ENCODE results near the gene SLC23A2.
"Not testable (repeated sequence)": the region's sequence is repeated elsewhere in the genome, so short reads cannot be mapped to it uniquely, and the experiment has no call there.

SLC23A2 gene

DNA sequence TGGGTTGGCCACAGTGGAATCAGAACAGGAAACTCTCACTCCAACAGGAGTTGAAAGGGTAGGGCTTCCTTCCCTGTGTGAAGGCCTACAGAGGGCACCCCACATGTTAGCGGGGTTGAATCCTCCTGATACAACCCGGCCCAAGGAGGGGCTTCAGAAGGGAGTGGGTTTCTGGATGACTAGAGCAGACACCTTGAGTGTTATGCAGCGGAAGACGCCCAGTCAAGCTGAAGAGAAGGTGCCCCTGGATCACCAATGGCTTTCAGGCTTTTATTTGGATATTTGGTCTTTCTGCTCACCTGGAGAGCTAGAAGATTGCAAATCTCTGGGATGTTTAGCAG, 146.8 kb downstream of the SLC23A2 start:
- Histone ChIP-seq H3K4me1 (ENCODE audit: control insufficient read depth in 1 of 2, insufficient read depth in 2 of 2, low read length in 2 of 2) (no peaks in the 10 kb centered on the region), H3K27ac (ENCODE audit: low read depth, low read length) (no peak overlapping the region), H3K27me3 (ENCODE audit: control insufficient read depth in 1 of 2, insufficient read depth in 2 of 2, low read length in 2 of 2) (no peaks in the 10 kb centered on the region), H3K9ac (ENCODE audit: low read depth in 1 of 2, low read length in 2 of 2) (no peak overlapping the region), H3K36me3 (ENCODE audit: control insufficient read depth in 1 of 2, insufficient read depth in 2 of 2, low read length in 2 of 2) (peaks cover 24 to 44% of the 10 kb centered on the region in 2 donors), H3K4me3 (ENCODE audit: low read depth in 1 of 2, low read length in 2 of 2) (no peak overlapping the region), H3K9me3 (ENCODE audit: control insufficient read depth in 1 of 2, low read length in 2 of 2) (no peaks in the 10 kb centered on the region)

DNA sequence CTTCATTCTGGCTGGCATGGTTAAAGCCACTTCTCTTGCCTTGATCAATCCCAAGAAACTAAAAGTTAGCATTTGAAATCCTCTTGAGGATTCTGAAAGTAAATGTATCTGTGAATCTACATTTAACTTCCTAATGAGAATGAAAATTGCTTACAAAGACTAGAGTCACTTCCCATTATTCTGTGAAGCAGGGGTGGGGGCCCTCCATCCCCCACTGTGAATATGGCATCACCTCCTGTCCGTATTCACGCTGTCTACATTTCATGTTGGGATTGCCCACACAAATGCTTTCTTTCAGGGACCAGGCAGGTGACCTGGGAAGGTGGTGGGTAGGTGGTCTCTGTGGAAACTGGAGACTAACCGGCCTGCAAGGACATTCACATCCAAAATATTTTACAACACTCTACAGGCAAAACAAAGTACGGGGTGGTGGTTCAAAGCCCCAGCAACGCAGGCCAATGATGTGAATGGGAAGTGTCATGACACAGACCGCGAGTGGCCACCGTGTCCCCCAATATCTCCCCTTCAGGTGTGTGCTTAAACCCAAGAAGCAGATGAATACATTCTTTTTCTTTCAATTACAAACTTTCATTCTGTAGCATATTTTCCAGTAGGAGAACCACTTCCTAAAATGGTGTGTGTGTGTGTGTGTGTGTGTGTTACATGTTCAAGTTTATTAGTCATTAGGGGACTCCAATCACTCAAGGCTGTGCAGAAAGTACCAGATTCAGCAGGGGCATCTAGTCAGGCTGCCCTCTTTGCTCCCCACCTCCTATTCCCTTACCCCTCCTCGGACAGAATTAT, 147.4 kb downstream of the SLC23A2 start:
- H3K9me3 ChIP-seq (ENCODE audit: control insufficient read depth in 1 of 2, low read length in 2 of 2): no peaks in the 10 kb centered on the region
- H3K36me3 ChIP-seq (ENCODE audit: control insufficient read depth in 1 of 2, insufficient read depth in 2 of 2, low read length in 2 of 2): peaks cover 20 to 38% of the 10 kb centered on the region in 2 donors
- H3K4me1 ChIP-seq (ENCODE audit: control insufficient read depth in 1 of 2, insufficient read depth in 2 of 2, low read length in 2 of 2): no peaks in the 10 kb centered on the region
- H3K9ac ChIP-seq (ENCODE audit: low read depth in 1 of 2, low read length in 2 of 2): no peak overlapping the region
- H3K27me3 ChIP-seq (ENCODE audit: control insufficient read depth in 1 of 2, insufficient read depth in 2 of 2, low read length in 2 of 2): no peaks in the 10 kb centered on the region
- H3K4me3 ChIP-seq (ENCODE audit: low read depth in 1 of 2, low read length in 2 of 2): no peak overlapping the region
- no peak overlapping the region for H3K27ac ChIP-seq (ENCODE audit: low read depth, low read length)

DNA sequence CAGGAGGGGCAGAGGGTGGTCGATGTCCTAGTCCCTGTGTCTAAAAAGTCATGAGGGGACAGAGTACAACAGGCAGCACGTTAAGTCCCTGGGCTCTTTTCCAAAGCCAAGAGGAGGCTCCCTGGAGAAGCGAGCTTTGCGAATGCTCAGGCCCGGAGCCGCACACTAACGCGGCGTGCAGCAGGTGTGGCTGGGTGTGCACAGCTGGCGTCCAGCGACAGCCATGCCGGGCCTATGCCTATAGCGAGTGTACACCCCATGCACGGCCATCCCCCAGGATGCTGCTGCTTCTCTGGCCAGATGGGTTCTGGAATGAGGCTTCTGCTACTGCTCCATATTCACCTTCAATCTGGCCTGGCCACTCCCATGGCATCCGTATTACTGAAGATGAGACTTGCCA, 148.3 kb downstream of the SLC23A2 start:
- H3K27me3 ChIP-seq (ENCODE audit: control insufficient read depth in 1 of 2, insufficient read depth in 2 of 2, low read length in 2 of 2): no peaks in the 10 kb centered on the region
- no peak overlapping the region for H3K4me3 ChIP-seq (ENCODE audit: low read depth in 1 of 2, low read length in 2 of 2)
- no peak overlapping the region for H3K9ac ChIP-seq (ENCODE audit: low read depth in 1 of 2, low read length in 2 of 2)
- H3K4me1 ChIP-seq (ENCODE audit: control insufficient read depth in 1 of 2, insufficient read depth in 2 of 2, low read length in 2 of 2): no peaks in the 10 kb centered on the region
- no peaks in the 10 kb centered on the region for H3K9me3 ChIP-seq (ENCODE audit: control insufficient read depth in 1 of 2, low read length in 2 of 2)
- H3K27ac ChIP-seq (ENCODE audit: low read depth, low read length): no peak overlapping the region
- H3K36me3 ChIP-seq (ENCODE audit: control insufficient read depth in 1 of 2, insufficient read depth in 2 of 2, low read length in 2 of 2): peaks cover 10 to 28% of the 10 kb centered on the region in 2 donors

DNA sequence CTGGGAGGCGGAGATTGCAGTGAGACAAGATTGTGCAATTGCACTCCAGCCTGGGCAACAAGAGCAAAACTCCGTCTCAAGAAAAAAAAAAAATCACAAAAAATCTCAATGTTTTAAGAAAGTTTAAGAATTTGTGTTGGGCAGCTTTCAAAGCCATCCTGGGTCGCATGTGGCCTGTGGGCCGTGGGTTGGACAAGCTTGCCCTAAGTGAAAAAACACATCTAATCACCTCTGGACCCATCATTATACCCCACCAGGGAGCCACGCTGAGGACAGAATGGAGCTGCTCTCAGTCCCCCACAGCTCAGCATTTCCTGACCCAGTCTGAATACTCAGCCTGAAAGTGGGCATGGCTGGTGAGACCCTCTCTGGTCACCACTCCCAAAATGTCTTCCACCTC, 150.3 kb downstream of the SLC23A2 start:
- H3K9me3 ChIP-seq (ENCODE audit: control insufficient read depth in 1 of 2, low read length in 2 of 2): no peaks in the 10 kb centered on the region
- H3K4me1 ChIP-seq (ENCODE audit: control insufficient read depth in 1 of 2, insufficient read depth in 2 of 2, low read length in 2 of 2): no peaks in the 10 kb centered on the region
- H3K27ac ChIP-seq (ENCODE audit: low read depth, low read length): no peak overlapping the region
- H3K9ac ChIP-seq (ENCODE audit: low read depth in 1 of 2, low read length in 2 of 2): no peak overlapping the region
- H3K27me3 ChIP-seq (ENCODE audit: control insufficient read depth in 1 of 2, insufficient read depth in 2 of 2, low read length in 2 of 2): no peaks in the 10 kb centered on the region
- H3K36me3 ChIP-seq (ENCODE audit: control insufficient read depth in 1 of 2, insufficient read depth in 2 of 2, low read length in 2 of 2): peaks cover 0 to 13% of the 10 kb centered on the region in 2 donors
- no peak overlapping the region for H3K4me3 ChIP-seq (ENCODE audit: low read depth in 1 of 2, low read length in 2 of 2)

DNA sequence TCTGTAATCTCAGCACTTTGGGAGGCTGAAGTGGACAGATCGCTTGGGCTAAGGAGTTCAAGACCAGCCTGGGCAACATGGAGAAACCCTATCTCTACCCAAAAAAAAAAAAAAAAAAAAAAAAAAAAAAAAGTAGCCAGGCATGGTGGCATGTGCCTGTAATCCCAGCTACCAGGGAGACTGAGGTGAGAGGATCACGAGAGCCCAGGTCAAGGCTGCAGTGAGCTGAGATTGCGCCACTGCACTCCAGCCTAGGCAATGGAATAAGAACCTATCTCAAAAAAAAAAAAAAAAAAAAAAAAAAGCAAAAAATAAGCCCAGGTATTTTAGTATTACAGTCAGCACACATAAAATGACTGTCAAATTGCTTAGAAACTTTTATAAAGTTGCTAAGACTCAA, 152.5 kb downstream of the SLC23A2 start:
- H3K9me3 ChIP-seq (ENCODE audit: control insufficient read depth in 1 of 2, low read length in 2 of 2); H3K27ac ChIP-seq (ENCODE audit: low read depth, low read length); H3K4me1 ChIP-seq (ENCODE audit: control insufficient read depth in 1 of 2, insufficient read depth in 2 of 2, low read length in 2 of 2); H3K36me3 ChIP-seq (ENCODE audit: control insufficient read depth in 1 of 2, insufficient read depth in 2 of 2, low read length in 2 of 2); H3K4me3 ChIP-seq (ENCODE audit: low read depth in 1 of 2, low read length in 2 of 2); H3K9ac ChIP-seq (ENCODE audit: low read depth in 1 of 2, low read length in 2 of 2); H3K27me3 ChIP-seq (ENCODE audit: control insufficient read depth in 1 of 2, insufficient read depth in 2 of 2, low read length in 2 of 2): not testable (repeated sequence)

DNA sequence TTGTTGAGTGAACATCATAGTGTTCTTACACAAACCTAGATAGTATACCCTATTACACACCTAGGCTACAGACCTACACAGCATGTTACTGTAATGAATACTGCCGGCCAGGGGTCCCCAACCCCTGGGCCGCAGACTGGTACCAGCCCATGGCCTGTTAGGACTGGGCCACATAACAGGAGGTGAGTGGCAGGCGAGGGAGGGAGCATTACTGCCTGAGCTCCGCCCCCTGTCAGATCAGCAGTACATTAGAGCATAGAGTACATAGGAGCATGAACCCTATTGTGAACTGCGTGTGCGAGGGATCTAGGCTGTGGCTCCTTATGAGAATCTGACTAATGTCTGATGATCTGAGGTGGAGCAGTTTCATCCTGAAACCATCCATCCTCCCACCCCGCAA, 153.3 kb downstream of the SLC23A2 start:
- no peaks in the 10 kb centered on the region for H3K4me1 ChIP-seq (ENCODE audit: control insufficient read depth in 1 of 2, insufficient read depth in 2 of 2, low read length in 2 of 2)
- no peaks in the 10 kb centered on the region for H3K27me3 ChIP-seq (ENCODE audit: control insufficient read depth in 1 of 2, insufficient read depth in 2 of 2, low read length in 2 of 2)
- H3K9me3 ChIP-seq (ENCODE audit: control insufficient read depth in 1 of 2, low read length in 2 of 2): no peaks in the 10 kb centered on the region
- peaks cover 0 to 5% of the 10 kb centered on the region in 2 donors for H3K36me3 ChIP-seq (ENCODE audit: control insufficient read depth in 1 of 2, insufficient read depth in 2 of 2, low read length in 2 of 2)
- no peak overlapping the region for H3K27ac ChIP-seq (ENCODE audit: low read depth, low read length)
- H3K4me3 ChIP-seq (ENCODE audit: low read depth in 1 of 2, low read length in 2 of 2): no peak overlapping the region
- H3K9ac ChIP-seq (ENCODE audit: low read depth in 1 of 2, low read length in 2 of 2): no peak overlapping the region

DNA sequence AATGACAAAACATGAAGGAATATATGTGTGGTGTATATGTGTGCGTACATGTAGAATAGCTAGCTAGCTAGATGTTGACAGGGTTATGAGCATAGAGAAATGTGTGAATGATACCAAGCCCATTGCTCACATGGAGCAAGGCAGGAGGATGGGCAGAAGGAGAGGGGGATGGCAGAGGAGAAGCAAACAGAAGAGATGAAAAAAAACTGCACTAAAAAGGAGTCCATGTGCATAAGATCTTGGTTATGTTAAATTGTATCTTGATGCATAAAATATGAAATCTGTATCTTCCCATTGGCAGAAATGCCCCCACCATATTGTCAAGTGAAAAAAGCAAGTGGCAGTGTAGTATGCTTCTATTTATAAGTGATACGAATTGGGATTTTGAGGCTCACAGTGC, 154.5 kb downstream of the SLC23A2 start:
- Histone ChIP-seq H3K27ac (ENCODE audit: low read depth, low read length) (no peak overlapping the region), H3K9me3 (ENCODE audit: control insufficient read depth in 1 of 2, low read length in 2 of 2) (no peaks in the 10 kb centered on the region), H3K36me3 (ENCODE audit: control insufficient read depth in 1 of 2, insufficient read depth in 2 of 2, low read length in 2 of 2) (no peaks in the 10 kb centered on the region), H3K4me3 (ENCODE audit: low read depth in 1 of 2, low read length in 2 of 2) (no peak overlapping the region), H3K9ac (ENCODE audit: low read depth in 1 of 2, low read length in 2 of 2) (no peak overlapping the region), H3K27me3 (ENCODE audit: control insufficient read depth in 1 of 2, insufficient read depth in 2 of 2, low read length in 2 of 2) (no peaks in the 10 kb centered on the region), H3K4me1 (ENCODE audit: control insufficient read depth in 1 of 2, insufficient read depth in 2 of 2, low read length in 2 of 2) (no peaks in the 10 kb centered on the region)

DNA sequence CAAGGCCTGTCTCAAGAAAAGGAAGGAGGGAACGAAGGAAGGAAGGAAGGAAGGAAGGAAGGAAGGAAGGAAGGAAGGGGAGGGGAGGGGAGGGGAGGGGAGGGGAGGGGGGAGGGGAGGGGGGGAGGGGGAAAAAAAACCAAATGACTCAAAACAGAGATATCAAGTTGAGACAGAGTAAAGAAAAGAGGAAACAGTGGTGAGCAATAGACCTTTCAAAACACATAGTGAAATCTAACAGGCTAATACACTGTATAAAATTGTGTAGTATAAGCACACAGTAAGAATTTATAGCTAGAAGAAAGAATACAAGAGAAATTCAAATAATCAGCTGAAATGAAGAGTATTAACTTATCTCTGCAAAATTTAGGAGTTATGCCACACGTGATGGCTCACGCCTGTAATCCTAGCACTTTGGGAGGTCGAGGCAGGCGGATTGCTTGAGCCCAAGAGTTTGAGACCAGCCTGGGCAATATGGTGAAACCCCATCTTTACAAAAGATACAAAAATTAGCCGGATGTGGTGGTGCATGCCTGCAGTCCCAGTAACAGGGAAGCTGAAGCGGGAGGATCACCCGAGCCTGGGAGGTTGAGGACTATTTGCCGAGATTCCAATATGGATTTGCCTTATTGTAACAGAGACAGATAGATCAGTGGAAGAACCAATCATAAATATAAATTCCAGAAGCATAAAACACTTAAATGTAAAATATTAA, 156.4 kb downstream of the SLC23A2 start:
- H3K27ac ChIP-seq (ENCODE audit: low read depth, low read length): no peak overlapping the region
- no peaks in the 10 kb centered on the region for H3K4me1 ChIP-seq (ENCODE audit: control insufficient read depth in 1 of 2, insufficient read depth in 2 of 2, low read length in 2 of 2)
- no peaks in the 10 kb centered on the region for H3K27me3 ChIP-seq (ENCODE audit: control insufficient read depth in 1 of 2, insufficient read depth in 2 of 2, low read length in 2 of 2)
- H3K9ac ChIP-seq (ENCODE audit: low read depth in 1 of 2, low read length in 2 of 2): no peak overlapping the region
- no peaks in the 10 kb centered on the region for H3K36me3 ChIP-seq (ENCODE audit: control insufficient read depth in 1 of 2, insufficient read depth in 2 of 2, low read length in 2 of 2)
- H3K4me3 ChIP-seq (ENCODE audit: low read depth in 1 of 2, low read length in 2 of 2): no peak overlapping the region
- H3K9me3 ChIP-seq (ENCODE audit: control insufficient read depth in 1 of 2, low read length in 2 of 2): no peaks in the 10 kb centered on the region

DNA sequence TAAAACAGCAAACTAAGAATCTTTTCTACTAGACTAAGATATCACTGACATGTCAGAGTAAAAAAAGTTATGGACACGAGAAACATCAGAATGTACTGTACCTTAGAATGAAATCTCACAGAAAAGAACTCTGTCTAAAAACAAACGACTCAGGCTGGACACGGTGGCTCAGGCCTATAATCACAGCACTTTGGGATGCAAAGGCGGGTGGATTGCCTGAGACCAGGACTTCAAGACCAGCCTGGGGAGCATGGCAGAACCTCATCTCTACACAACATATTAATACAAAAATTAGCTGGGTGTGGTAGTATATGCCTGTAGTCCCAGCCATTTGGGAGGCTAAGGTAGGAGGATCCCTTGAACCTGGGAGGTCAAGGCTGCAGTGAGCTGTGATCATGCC, 157.0 kb downstream of the SLC23A2 start:
- Histone ChIP-seq H3K4me1 (ENCODE audit: control insufficient read depth in 1 of 2, insufficient read depth in 2 of 2, low read length in 2 of 2) (no peaks in the 10 kb centered on the region), H3K4me3 (ENCODE audit: low read depth in 1 of 2, low read length in 2 of 2) (no peak overlapping the region), H3K27ac (ENCODE audit: low read depth, low read length) (no peak overlapping the region), H3K36me3 (ENCODE audit: control insufficient read depth in 1 of 2, insufficient read depth in 2 of 2, low read length in 2 of 2) (no peaks in the 10 kb centered on the region), H3K9ac (ENCODE audit: low read depth in 1 of 2, low read length in 2 of 2) (no peak overlapping the region), H3K27me3 (ENCODE audit: control insufficient read depth in 1 of 2, insufficient read depth in 2 of 2, low read length in 2 of 2) (no peaks in the 10 kb centered on the region), H3K9me3 (ENCODE audit: control insufficient read depth in 1 of 2, low read length in 2 of 2) (no peaks in the 10 kb centered on the region)

DNA sequence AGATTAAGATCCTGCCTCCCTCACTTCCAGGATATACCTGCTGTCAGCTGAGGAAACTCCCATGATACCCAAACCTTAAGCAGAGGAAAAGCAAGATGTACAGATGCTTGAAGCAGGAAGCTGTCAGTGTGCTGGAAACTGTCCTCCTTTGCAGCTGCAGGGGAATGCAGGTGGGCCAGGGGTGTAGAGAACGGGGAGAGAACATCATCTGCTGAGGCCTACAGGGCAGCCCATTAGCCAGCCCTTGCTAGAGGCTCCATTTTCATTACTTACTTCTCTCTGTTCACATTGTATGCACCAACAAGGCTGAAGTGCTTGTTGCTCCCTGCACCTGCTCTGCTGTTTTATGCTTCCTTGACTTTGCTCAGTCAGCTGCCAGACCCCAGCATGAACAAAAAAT, 160.5 kb downstream of the SLC23A2 start:
- Histone ChIP-seq H3K4me3 (ENCODE audit: low read depth in 1 of 2, low read length in 2 of 2) (no peak overlapping the region), H3K36me3 (ENCODE audit: control insufficient read depth in 1 of 2, insufficient read depth in 2 of 2, low read length in 2 of 2) (no peaks in the 10 kb centered on the region), H3K27ac (ENCODE audit: low read depth, low read length) (no peak overlapping the region), H3K9me3 (ENCODE audit: control insufficient read depth in 1 of 2, low read length in 2 of 2) (no peaks in the 10 kb centered on the region), H3K9ac (ENCODE audit: low read depth in 1 of 2, low read length in 2 of 2) (no peak overlapping the region), H3K27me3 (ENCODE audit: control insufficient read depth in 1 of 2, insufficient read depth in 2 of 2, low read length in 2 of 2) (no peaks in the 10 kb centered on the region), H3K4me1 (ENCODE audit: control insufficient read depth in 1 of 2, insufficient read depth in 2 of 2, low read length in 2 of 2) (no peaks in the 10 kb centered on the region)

Measured in duodenal mucosa (tissue), 2 donors.